CD4-positive, alpha-beta T cell treated with Interleukin-15 for 1 hour (primary cell): ENCODE results near the gene HCLS1.
"Not testable (repeated sequence)": the region's sequence is repeated elsewhere in the genome, so short reads cannot be mapped to it uniquely, and the experiment has no call there.

Experiments used
- DNase-seq: peaks from one replicate; pipeline ENCODE4 v3.0.0-alpha.2; 2020

The HCLS1 gene

GRCh38 chr3:121660356-121661171 is at the start of gene HCLS1:
Gene HCLS1, minus strand, starts transcription at chr3:121660903. Its CDS starts 2,556 bp downstream, at chr3:121658347.
- DNase-seq, result peak; percentile 81

GRCh38 chr3:121710347-121710746 is 49.6 kb upstream of the HCLS1 start:
- DNase-seq, result no peak

GRCh38 chr3:121707531-121708273 is 47.0 kb upstream of the HCLS1 start:
- DNase-seq, result no peak

GRCh38 chr3:121705541-121705940 is 44.8 kb upstream of the HCLS1 start:
- no peak for DNase-seq

GRCh38 chr3:121703973-121704372 is 43.3 kb upstream of the HCLS1 start:
- DNase-seq, result no peak

GRCh38 chr3:121698901-121699300 is 38.2 kb upstream of the HCLS1 start:
- DNase-seq, result no peak

- no peak for DNase-seq
These were observed 37.8 kb upstream of the HCLS1 start for GRCh38 chr3:121698476-121698875.

- DNase-seq, result no peak
These were observed 35.5 kb upstream of the HCLS1 start for GRCh38 chr3:121696186-121696585.

GRCh38 chr3:121692010-121692699 is 31.5 kb upstream of the HCLS1 start:
- no peak for DNase-seq

GRCh38 chr3:121690777-121691405 is 30.2 kb upstream of the HCLS1 start:
- no peak for DNase-seq

GRCh38 chr3:121688747-121689146 is 28.0 kb upstream of the HCLS1 start:
- not testable (repeated sequence) for DNase-seq

- no peak for DNase-seq
These were observed 21.1 kb upstream of the HCLS1 start for GRCh38 chr3:121681792-121682191.

- DNase-seq, result no peak
These were observed 16.4 kb upstream of the HCLS1 start for GRCh38 chr3:121677141-121677540.

GRCh38 chr3:121670676-121671075 is 10.0 kb upstream of the HCLS1 start:
- no peak for DNase-seq

- no peak for DNase-seq
These were observed 6.6 kb upstream of the HCLS1 start for GRCh38 chr3:121667333-121667732.

- DNase-seq, result no peak
These were observed 4.8 kb upstream of the HCLS1 start for GRCh38 chr3:121665488-121665887.

- DNase-seq, result no peak
These were observed 2.6 kb upstream of the HCLS1 start for GRCh38 chr3:121663171-121663847.

- no peak for DNase-seq
These were observed 2.0 kb upstream of the HCLS1 start for GRCh38 chr3:121662742-121663141.

- DNase-seq, result no peak
These were observed 673 bp upstream of the HCLS1 start for GRCh38 chr3:121661376-121661775.

- no peak for DNase-seq
These were observed 1.1 kb downstream of the HCLS1 start for GRCh38 chr3:121659586-121659985.

- no peak for DNase-seq
These were observed 1.8 kb downstream of the HCLS1 start for GRCh38 chr3:121658716-121659435.
